Measurements from ENCODE around the gene OSGIN1. TPM values are rescaled to one million over a fixed set of nuclear protein-coding genes. Genes with fewer than 3 reads are reported as not detected.

OSGIN1 gene
- total and polyA plus RNA-seq, 2 of the 8 experiments (the other 6 are each of a cell fraction or from before 2014, with no cell fraction given), result 0.58 to 0.76 TPM

DNA sequence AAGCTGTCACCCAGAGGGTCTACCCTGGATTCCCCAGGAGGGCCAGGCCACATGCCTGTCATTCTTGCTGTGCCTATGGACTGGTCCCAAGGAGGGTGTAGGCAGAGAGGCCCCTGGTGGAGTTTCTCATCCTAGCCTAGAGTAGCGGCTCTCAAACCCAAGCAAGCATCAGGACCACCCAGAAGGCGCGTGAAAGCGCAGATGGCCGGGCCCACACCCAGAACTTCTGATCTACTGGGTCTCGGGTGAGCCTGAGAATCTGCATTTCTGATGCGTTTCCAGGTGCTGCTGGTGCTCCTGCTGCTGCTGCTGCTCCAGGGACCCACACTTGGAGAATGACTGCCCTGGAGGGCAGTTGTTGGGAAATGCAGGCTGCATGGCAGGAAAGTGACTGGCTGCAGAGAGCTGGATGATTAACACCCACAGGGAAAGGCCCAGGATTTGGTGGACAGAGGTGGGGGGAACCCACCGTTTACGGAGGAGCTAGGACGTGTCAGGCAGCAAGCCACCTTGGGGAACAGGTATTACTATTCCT is 9.5 kb upstream of the OSGIN1 start:
- Histone ChIP-seq H3K4me2 (ENCODE audit: insufficient read depth in 1 of 2, low read depth in 2 of 2, low read length in 2 of 2) (no peak overlapping the region), H3K4me3 (ENCODE audit: extremely low read depth in 1 of 4, insufficient read depth in 2 of 4, low read depth in 3 of 4, low read length in 4 of 4) (no peak overlapping the region), H2BK12ac (ENCODE audit: low read depth, low read length) (no peak overlapping the region), H3K14ac (ENCODE audit: insufficient read length) (no peak overlapping the region), H3K27ac (ENCODE audit: low read depth, low read length) (no peak overlapping the region), H4K5ac (ENCODE audit: insufficient read length, low read depth, low read length) (no peak overlapping the region), H4K20me1 (replicated peaks in 1 of 2; ENCODE audit: control insufficient read depth in 1 of 2, insufficient read depth in 2 of 2, low read length in 2 of 2) (peaks cover 0 to 8% of the 10 kb centered on the region in 2 experiments), H2BK120ac (replicated peaks; ENCODE audit: low read depth, low read length) (no peak overlapping the region), H2BK5ac (ENCODE audit: low read depth, low read length) (no peak overlapping the region), H3K4ac (replicated peaks; ENCODE audit: insufficient read length, low read depth, low read length) (no peak overlapping the region), H4K8ac (ENCODE audit: extremely low read depth, insufficient read depth, low read length) (no peak overlapping the region), H3K36me3 (ENCODE audit: control insufficient read depth in 2 of 4, insufficient read depth in 4 of 4, low read length in 3 of 4) (no peaks in the 10 kb centered on the region), H3K9ac (replicated peaks in 1 of 4; ENCODE audit: extremely low read depth in 1 of 4, low read depth in 3 of 4, low read length in 3 of 4) (no peak overlapping the region), H3K4me1 (replicated peaks in 1 of 4; ENCODE audit: control insufficient read depth in 3 of 4, insufficient read depth in 4 of 4, low read length in 3 of 4) (peaks cover 0 to 5% (median 3%) of the 10 kb centered on the region in 4 experiments; a peak in 3 of 7 replicates), H3K79me1 (ENCODE audit: low read depth, low read length) (no peaks in the 10 kb centered on the region), H2AFZ (ENCODE audit: low read length) (no peak overlapping the region), H3K18ac (ENCODE audit: extremely low read depth, low read length) (no peak overlapping the region), H3K79me2 (ENCODE audit: control insufficient read depth in 1 of 2, insufficient read depth in 2 of 2, low read length in 2 of 2) (no peaks in the 10 kb centered on the region), H4K91ac (replicated peaks; ENCODE audit: insufficient read length, low read length) (no peak overlapping the region), H3K9me3 (ENCODE audit: insufficient read depth in 2 of 2, low read depth in 1 of 2, low read length in 1 of 2) (no peaks in the 10 kb centered on the region), H2BK15ac (ENCODE audit: low read length) (no peak overlapping the region), H2BK20ac (ENCODE audit: low read length) (no peak overlapping the region), H2AK5ac (ENCODE audit: low read depth, low read length) (no peak overlapping the region), H3K23ac (ENCODE audit: insufficient read length) (no peak overlapping the region), H3K27me3 (replicated peaks in 1 of 4; ENCODE audit: control insufficient read depth in 3 of 4, extremely low read depth in 1 of 4, insufficient read depth in 3 of 4, low read length in 3 of 4) (no peaks in the 10 kb centered on the region; a peak in 1 of 7 replicates), H3K56ac (replicated peaks; ENCODE audit: insufficient read length, low read depth, low read length) (no peak overlapping the region), H3K23me2 (ENCODE audit: low read depth, low read length) (no peaks in the 10 kb centered on the region)
- POLR2A ChIA-PET (ENCODE audit: partially characterized antibody), result no interaction called here
- WGBS, 2 experiments (ENCODE audit: extremely low coverage in 1 of 2, insufficient coverage in 1 of 2, insufficient read length in 1 of 2, insufficient replicate concordance in 2 of 2, low coverage in 1 of 2, low lambda C conversion rate in 2 of 2, missing lambda C conversion rate in 1 of 2), result 94% methylated on average over 10 of the region's 10 CpGs; no CpG with 5 or more reads in 1 of the 2 experiments
- CTCF ChIA-PET (ENCODE audit: partially characterized antibody), result interaction anchor here (0.9 to 2.6 kb wide), 5 partner anchors 9 to 117 kb away, joined by 4 to 8 read pairs (median 7); no protein-coding TSS in a partner anchor
- DNase-seq (ENCODE audit: low read depth in 1 of 2, low spot score in 2 of 2) (no peak), FAIRE-seq (no peak)
- no peak for TF ChIP-seq FOSL1 (IDR thresholded peaks at IDR 0.05; ENCODE audit: insufficient read depth, low read depth, low read length)
- TF ChIP-seq KDM5A (IDR thresholded peaks at IDR 0.05; ENCODE audit: low read length), result no peak
- TF ChIP-seq SP4 (IDR thresholded peaks at IDR 0.05; ENCODE audit: low read length), result no peak
- TF ChIP-seq KDM1A (IDR thresholded peaks at IDR 0.05; ENCODE audit: borderline replicate concordance, low read length), result no peak

Measured in H1 (cell line).